Natural killer cell (primary cell): ENCODE measurements around the gene IFITM1. TPM values are rescaled to one million over a fixed set of nuclear protein-coding genes. Genes with fewer than 3 reads are reported as not detected.

ENCODE experiments used
- ATAC-seq, 3 donors: fragments of 150-1000 bp in 2 of 3; fragments of 200-7000 bp in 1 of 3; cut with Tn5 transposase; 1 replicate in 1 of 3; 2 replicates in 2 of 3; pipeline ENCODE4 v1.10.0; 2021; ENCODE audit warnings: mild to moderate bottlenecking in 2 of 3, moderate library complexity in 2 of 3
- DNase-seq, 2 donors: peaks; one replicate each; pipeline versions ENCODE4 v3.0.0 to v3.0.0-alpha.2; 2013 to 2021; ENCODE audit warnings: mixed read lengths in 1 of 2
- H3K27ac ChIP-seq: one replicate; pipeline ENCODE4 v1.5.1; 2013; ENCODE audit warnings: mild to moderate bottlenecking, low read length
- H3K27me3 ChIP-seq: one replicate; pipeline ENCODE4 v1.6.1; 2013; ENCODE audit warnings: low read length; ENCODE audit not compliant: control insufficient read depth, insufficient read depth
- H3K36me3 ChIP-seq: one replicate; pipeline ENCODE4 v1.6.1; 2013; ENCODE audit warnings: low read length; ENCODE audit not compliant: control insufficient read depth, insufficient read depth
- H3K4me1 ChIP-seq: one replicate; pipeline ENCODE4 v1.6.1; 2013; ENCODE audit warnings: low read length; ENCODE audit not compliant: control insufficient read depth, insufficient read depth
- H3K4me3 ChIP-seq: one replicate; pipeline ENCODE4 v1.5.1; 2013; ENCODE audit warnings: low read length
- H3K9me3 ChIP-seq: one replicate; pipeline ENCODE4 v1.6.1; 2013; ENCODE audit warnings: low read length; ENCODE audit not compliant: control insufficient read depth, insufficient read depth
- H3K27ac Mint-ChIP-seq, 2 donors: one replicate each; pipeline ENCODE4 v1.8.0; 2022; ENCODE audit warnings: mild to moderate bottlenecking in 2 of 2, mixed read lengths in 2 of 2, moderate library complexity in 1 of 2
- H3K27me3 Mint-ChIP-seq, 2 donors: one replicate each; pipeline ENCODE4 v1.8.0; 2022; ENCODE audit warnings: low read depth in 2 of 2, mixed read lengths in 2 of 2
- H3K36me3 Mint-ChIP-seq: one replicate; pipeline ENCODE4 v1.8.0; 2022; ENCODE audit warnings: mixed read lengths
- H3K4me1 Mint-ChIP-seq, 2 donors: one replicate each; pipeline ENCODE4 v1.8.0; 2022; ENCODE audit warnings: mixed read lengths in 2 of 2
- H3K4me3 Mint-ChIP-seq: one replicate; pipeline ENCODE4 v1.8.0; 2022; ENCODE audit warnings: mild to moderate bottlenecking, moderate library complexity, mixed read lengths
- H3K9me3 Mint-ChIP-seq, 2 donors: one replicate each; pipeline ENCODE4 v1.8.0; 2022; ENCODE audit warnings: mixed read lengths in 2 of 2
- CTCF ChIP-seq: fragments of 200-600 bp; IDR thresholded peaks from one replicate; pipeline ENCODE4 v1.8.0; 2022; ENCODE audit warnings: antibody characterized with exemption
- WGBS: methylation state at CpG from one replicate; pipeline ENCODE4 v1.1.7; 2013; ENCODE audit warnings: missing lambda C conversion rate; ENCODE audit not compliant: insufficient coverage; 5-methylcytosine and 5-hydroxymethylcytosine counted together
- intact Hi-C: fragments of 100-400 bp; cut with micrococcal nuclease; formaldehyde crosslinking; loops from one replicate; pipeline ENCODE4 v1.14.2; 2022
- total RNA-seq, 4 donors: library from RNA; stranded (reverse); fragments of 120-200 nt in 1 of 4; gene quantifications; one replicate each; pipeline versions ENCODE4 v1.2.3 to v1.2.4, GENCODE V29; 2013 to 2022

The IFITM1 gene
- total RNA-seq, 3 donors from 2014 or later (not counting 1 experiment from before 2014, with no cell fraction given), result 540 to 809 (median 710) TPM

- no peaks in the 10 kb centered on the region for H3K9me3 ChIP-seq
- peak overlapping the region; percentile 63 for H3K4me3 ChIP-seq
- intact Hi-C loops, result loop anchor here (1.0 to 5.0 kb wide), 6 partner anchors 33 to 237 kb away; partner anchors contain the start of genes BET1L, PSMD13, RIC8A and RNH1
- peaks cover 20 to 40% of the 10 kb centered on the region in 2 donors for H3K4me1 Mint-ChIP-seq
- TF ChIP-seq CTCF, result peak; percentile 41
- no peaks in the 10 kb centered on the region for H3K36me3 ChIP-seq
- no peaks in the 10 kb centered on the region for H3K36me3 Mint-ChIP-seq
- no peaks in the 10 kb centered on the region for H3K27me3 ChIP-seq
- peak; percentile 60 to 87 for DNase-seq
- 6% methylated on average over 17 of the region's 21 CpGs for WGBS
- H3K27ac ChIP-seq, result peak overlapping the region; percentile 88
- peak; percentile 61 to 71 (median 63) for ATAC-seq
- peaks cover 0 to 2% of the 10 kb centered on the region in 2 donors for H3K27me3 Mint-ChIP-seq
- H3K4me3 Mint-ChIP-seq, result peak overlapping the region; percentile 83
- no peaks in the 10 kb centered on the region for H3K9me3 Mint-ChIP-seq
- peak overlapping the region; percentile 89 to 96 for H3K27ac Mint-ChIP-seq
- peaks cover 39% of the 10 kb centered on the region for H3K4me1 ChIP-seq
Measured at GRCh38 chr11:269146-269890, 44.5 kb upstream of the IFITM1 start.

GRCh38 chr11:270451-271318 is 43.2 kb upstream of the IFITM1 start:
- Mint-ChIP-seq H3K4me3 (no peak overlapping the region), H3K36me3 (no peaks in the 10 kb centered on the region), H3K4me1 (peaks cover 20 to 40% of the 10 kb centered on the region in 2 donors), H3K27ac (peak overlapping the region; percentile 89 to 96), H3K27me3 (peaks cover 0 to 2% of the 10 kb centered on the region in 2 donors), H3K9me3 (no peaks in the 10 kb centered on the region)
- peaks cover 39% of the 10 kb centered on the region for H3K4me1 ChIP-seq
- WGBS, result 90% methylated on average over 18 of the region's 18 CpGs
- H3K27ac ChIP-seq, result peak overlapping the region; percentile 88
- DNase-seq, result no peak
- H3K9me3 ChIP-seq, result no peaks in the 10 kb centered on the region
- no peak for TF ChIP-seq CTCF
- no peaks in the 10 kb centered on the region for H3K27me3 ChIP-seq
- intact Hi-C loops, result no loop called here
- no peak for ATAC-seq
- H3K4me3 ChIP-seq, result no peak overlapping the region
- no peaks in the 10 kb centered on the region for H3K36me3 ChIP-seq

DNA sequence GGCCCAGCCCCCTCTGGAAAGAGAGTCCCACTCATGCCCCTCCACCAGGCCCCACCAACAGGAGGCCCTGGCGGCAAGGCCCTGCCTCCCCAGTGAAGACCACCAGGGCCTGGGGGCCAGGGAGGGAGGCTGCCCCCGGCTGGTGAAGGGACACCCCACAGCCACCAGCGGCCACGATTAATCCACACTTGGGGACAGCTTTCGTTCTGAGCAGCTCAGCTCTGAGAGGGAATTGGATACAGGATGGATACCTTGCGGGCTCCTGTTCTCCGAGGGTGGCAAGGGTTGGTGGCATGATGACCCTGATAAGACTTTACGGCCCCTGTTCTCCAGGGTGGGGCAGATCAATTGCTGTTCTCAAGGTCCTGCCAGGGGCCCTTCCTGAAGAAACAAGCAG is 42.5 kb upstream of the IFITM1 start:
- no peaks in the 10 kb centered on the region for H3K36me3 ChIP-seq
- H3K36me3 Mint-ChIP-seq, result no peaks in the 10 kb centered on the region
- ATAC-seq (no peak), DNase-seq (no peak)
- no peaks in the 10 kb centered on the region for H3K9me3 Mint-ChIP-seq
- peaks cover 39% of the 10 kb centered on the region for H3K4me1 ChIP-seq
- WGBS, result 97% methylated on average over 8 of the region's 8 CpGs
- peak overlapping the region in 1 of 2 donors; percentile 47 for H3K27ac Mint-ChIP-seq
- H3K4me1 Mint-ChIP-seq, result peaks cover 20 to 40% of the 10 kb centered on the region in 2 donors
- H3K27me3 Mint-ChIP-seq, result peaks cover 0 to 2% of the 10 kb centered on the region in 2 donors
- no peaks in the 10 kb centered on the region for H3K9me3 ChIP-seq
- intact Hi-C loops, result no loop called here
- no peak overlapping the region for H3K27ac ChIP-seq
- H3K4me3 ChIP-seq, result no peak overlapping the region
- H3K27me3 ChIP-seq, result no peaks in the 10 kb centered on the region
- no peak overlapping the region for H3K4me3 Mint-ChIP-seq
- no peak for TF ChIP-seq CTCF
